ENCODE data around the gene MYLK4.

Gene MYLK4

GRCh38 chr6:2656460-2657079 lies 94.2 kb downstream of the MYLK4 start:
- no peak for DNase-seq (ENCODE audit: low read depth)

DNA sequence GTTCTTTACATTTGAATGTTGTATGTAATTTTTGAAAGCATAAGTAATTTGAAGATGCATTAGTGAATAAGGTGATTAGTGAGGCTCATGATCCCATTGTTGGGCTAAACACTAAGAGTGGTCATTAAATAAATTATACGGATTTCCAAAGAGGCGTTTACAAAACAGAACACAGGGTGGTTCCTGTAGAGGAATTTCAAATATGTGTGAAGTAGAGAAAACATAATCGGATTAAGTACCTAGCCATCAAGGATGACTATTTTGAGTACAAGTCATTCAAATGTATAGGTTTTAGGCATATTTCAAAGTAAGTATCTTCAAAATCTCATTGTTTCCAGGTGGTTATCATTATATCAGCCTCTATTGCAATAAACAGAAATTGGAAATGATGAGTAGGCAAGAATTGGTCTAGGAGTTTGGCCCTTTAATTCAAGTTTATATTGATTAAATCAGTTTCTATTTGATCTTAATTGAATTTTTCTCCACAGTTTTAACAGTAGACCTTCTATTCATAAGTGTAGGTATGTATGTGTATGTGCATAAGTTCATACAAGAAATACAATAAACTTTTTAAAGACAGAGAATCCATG lies 94.8 kb downstream of the MYLK4 start:
- DNase-seq (ENCODE audit: low read depth), result no peak

- DNase-seq (ENCODE audit: low read depth), result no peak
Observed at GRCh38 chr6:2653369-2654032, 97.2 kb downstream of the MYLK4 start.

DNA sequence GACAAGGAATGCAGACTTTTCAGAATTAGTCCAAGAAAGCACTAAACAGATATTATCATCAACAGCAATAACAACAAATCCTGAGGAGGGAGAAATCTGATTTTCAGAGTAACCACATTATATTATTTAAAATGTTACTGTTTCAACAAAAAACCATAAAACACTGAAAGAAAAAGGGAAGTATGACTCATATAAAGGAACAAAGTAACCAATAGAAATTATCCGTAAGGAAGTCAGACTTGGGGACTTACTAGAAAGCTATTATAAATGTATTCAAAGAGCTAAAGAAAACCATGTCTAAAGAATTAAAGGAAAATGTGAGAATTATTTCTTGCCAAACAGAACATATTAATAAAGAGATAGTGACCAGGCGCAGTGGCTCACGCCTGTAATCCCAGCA lies 98.1 kb downstream of the MYLK4 start:
- no peak for DNase-seq (ENCODE audit: low read depth)

DNA sequence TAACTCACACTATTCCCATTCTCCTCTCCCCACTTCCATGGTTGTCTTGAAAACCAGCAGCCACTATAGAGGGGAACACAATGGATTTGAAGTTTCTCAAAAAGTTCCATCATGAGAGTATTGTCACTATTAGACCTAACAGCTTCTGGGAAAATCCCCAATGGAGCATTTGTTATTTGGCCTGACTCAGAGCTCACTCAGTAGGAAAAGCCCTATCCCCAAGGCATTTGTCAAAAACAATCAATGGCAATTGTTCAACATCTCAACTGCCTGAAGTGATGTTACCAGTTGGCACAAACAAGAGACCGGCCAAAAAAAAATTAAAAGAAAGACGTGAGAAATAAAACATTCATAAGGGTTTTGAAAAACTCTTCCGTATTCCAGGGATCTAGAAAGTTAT lies 98.8 kb downstream of the MYLK4 start:
- no peak for DNase-seq (ENCODE audit: low read depth)

DNA sequence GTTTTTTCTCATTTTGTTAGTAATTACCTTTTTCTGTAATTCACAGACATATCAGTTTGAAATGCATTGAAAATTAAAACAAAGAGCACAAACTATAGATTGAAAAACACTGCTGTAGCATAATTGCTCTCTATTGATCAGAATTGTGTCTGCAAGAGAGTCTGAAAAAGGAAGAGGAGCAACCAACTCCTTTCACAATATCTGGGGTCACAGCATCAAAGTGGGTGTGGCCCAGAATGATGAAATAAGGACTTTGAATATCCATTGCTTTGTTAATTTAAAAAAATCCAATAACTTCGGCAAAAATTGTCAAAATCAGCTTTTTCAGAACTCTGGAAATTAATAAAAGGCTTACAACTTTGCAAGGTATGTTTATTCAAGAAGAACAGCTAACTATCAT lies 99.2 kb downstream of the MYLK4 start:
- DNase-seq (ENCODE audit: low read depth), result no peak

- DNase-seq (ENCODE audit: low read depth), result no peak
Observed at GRCh38 chr6:2646346-2646745, 104.4 kb downstream of the MYLK4 start.

DNA sequence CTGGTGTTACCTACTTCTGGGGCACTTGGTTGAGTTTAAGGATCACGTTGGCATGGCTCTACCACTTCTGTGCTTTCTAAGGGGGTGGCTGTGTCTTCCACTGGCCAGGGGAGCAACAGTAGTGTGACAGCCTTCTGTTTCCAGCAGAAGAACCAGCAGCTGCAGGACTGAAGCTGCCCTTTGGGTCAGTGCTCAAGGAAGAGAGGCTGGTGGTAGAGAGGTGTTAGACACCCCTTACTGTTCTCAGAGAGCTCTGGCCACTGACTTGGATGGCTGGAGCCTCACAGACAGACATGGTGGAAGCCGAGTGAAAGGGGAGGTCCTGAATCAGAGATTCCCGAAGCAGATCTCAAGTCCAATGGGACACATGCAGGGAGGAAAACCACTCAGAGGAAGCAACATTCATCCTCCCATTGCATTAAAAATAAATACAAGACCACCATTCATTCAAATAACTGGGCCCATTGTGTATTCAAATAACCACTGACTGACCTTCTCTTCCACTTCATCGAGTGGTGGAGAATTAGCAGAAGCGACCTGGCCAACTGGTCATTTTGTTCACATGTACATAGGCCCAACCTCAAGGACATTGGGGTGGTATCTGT lies 106.7 kb downstream of the MYLK4 start:
- DNase-seq (ENCODE audit: low read depth), result no peak

DNA sequence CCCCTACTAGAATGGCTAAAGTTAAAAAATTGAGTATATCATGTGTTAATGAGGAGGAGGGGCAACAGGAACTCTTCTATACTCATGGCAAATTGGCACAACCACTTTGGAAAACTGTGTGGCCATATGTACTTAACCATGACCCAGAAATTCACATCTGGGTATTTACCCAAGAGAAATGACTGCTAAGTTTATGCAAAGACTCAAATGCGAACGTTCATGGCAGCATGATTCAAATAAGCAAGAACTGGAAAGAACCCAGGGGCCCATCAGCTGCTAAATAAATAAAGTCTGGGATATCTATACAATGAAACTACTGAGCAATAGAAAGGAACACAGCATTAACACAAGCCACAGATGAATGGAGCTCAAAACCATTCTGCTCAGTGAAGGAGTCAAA lies 107.6 kb downstream of the MYLK4 start:
- no peak for DNase-seq (ENCODE audit: low read depth)

DNA sequence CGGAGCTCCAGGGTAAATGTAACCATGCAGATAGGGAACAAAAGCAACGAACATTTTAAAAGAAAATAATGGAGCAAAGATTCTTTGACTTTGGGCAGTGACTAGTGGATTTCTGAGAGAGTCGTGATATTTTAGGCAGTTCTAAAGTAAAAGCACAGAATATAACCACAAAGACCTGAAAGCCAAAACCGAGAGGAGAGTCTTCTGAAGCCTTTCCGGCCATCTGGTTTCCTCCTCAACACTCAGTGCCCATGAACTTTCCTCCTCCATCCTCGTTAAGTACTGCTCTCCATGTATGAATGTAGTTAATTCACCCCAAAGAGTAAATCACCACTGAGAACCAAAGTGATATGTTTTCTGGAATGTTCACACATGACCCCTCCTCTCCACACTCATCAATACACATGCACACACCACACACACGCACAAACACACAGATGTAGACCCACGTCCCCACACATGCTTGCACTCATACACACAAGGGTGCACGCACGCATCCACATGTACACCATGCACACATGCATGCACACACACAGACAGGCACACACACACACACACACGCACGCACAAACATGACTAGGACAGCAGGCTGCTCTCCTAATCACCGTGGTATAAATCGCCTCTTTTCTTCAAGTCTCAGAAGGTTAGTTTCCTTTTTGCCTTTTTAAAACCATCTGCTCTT lies 109.5 kb downstream of the MYLK4 start:
- no peak for DNase-seq (ENCODE audit: low read depth)

DNA sequence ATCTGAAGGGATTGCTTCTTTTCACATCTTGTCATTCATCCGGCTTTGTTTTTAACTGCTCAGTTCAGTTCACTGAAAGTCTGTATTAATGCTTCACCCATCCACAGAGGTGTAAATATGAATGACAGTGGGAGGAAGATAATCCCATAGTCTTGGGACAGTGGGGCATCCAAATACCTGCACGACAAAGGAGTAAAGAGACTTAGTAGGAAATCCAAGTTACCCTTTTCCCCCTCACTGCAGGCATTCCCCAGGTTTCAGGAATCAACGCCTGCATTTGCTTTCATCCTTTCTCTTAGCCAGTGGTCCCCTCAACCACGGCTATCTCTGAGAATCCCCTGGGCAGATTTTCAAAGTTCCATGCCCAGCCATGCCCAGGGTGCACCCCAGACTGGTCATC lies 110.2 kb downstream of the MYLK4 start:
- no peak for DNase-seq (ENCODE audit: low read depth)

GRCh38 chr6:2639896-2640295 lies 110.8 kb downstream of the MYLK4 start:
- DNase-seq (ENCODE audit: low read depth), result no peak

GRCh38 chr6:2639167-2639566 lies 111.6 kb downstream of the MYLK4 start:
- DNase-seq (ENCODE audit: low read depth), result no peak

GRCh38 chr6:2636672-2637071 lies 114.0 kb downstream of the MYLK4 start:
- DNase-seq (ENCODE audit: low read depth), result no peak

DNA sequence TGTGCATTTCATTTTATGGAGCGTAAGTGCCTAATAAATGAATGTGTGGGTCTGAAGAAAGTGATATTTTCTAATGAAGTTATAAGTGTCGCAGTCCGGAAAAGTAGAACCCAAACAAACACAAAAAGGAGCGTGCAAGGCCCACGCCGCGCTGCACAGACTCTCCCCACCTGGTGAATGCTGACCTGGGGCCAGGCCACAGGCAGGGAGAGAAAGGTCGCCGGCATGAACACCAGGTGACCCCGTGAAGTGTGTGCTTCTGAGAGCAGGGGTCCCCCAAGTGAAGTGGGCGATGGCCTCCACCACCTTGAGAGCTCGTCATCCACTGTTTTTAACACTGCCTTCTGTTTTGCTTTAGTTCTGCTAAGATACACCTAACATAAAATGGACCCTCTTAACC lies 114.8 kb downstream of the MYLK4 start:
- DNase-seq (ENCODE audit: low read depth), result no peak

DNA sequence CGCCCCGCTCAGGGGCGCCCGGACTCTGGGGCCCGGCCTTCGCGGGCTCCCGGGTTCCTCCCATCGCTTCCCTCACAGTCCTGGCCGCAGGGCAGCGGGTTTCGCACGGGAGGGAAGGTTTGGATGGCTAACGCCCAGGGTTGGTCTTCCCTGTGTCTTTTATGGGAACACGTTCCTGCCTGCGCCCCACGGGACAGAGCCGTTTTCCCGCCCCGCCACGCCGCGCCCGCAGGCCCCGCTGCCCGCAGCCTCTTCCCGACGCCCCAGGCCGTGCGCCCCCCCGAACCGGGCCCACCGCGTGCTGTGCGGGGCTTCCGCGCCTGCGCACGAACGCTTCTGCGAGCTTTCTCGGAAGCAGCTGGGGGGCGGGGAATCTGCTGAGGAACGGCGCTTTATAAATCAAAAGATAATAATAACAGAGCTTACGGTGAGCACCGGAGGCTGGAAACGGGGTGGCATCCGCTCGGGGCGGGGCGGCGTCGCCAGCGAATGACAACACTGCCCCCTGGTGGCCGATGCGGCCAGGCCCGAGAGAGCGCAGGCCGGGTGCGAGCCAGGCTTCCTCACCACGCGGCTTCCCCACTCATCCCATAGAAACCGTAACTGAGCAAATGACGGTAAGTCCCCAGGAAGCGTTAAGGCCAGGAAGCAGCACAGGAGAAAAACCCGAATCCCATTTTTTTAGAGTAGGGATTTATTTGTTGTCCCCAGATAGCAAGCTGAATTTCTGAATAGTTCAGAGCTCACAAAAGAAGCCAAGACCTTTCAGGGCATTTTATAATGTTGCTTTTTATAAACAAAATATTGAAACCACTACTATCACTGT lies 116.4 kb downstream of the MYLK4 start:
- peak; percentile 76 for DNase-seq (ENCODE audit: low read depth)

DNA sequence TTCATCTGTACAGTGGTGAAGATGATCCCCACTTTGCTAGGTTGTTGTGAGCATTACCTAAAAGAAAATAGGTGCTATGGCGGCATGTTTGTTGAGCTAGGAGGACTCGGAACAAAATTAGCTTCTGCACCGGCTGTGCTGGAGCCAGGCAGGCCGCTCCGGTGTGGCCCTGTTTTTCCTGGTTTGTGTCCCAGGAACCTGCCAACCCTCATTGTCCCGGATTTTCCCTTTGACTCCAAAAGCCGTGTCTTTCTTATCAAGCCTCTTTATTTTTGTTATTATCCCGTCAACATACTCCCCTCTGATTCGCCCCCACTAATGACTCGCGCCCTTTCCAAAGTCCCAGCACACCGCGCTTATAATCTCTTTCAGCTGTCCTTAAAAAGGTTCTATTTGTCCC lies 117.0 kb downstream of the MYLK4 start:
- DNase-seq (ENCODE audit: low read depth), result no peak

DNA sequence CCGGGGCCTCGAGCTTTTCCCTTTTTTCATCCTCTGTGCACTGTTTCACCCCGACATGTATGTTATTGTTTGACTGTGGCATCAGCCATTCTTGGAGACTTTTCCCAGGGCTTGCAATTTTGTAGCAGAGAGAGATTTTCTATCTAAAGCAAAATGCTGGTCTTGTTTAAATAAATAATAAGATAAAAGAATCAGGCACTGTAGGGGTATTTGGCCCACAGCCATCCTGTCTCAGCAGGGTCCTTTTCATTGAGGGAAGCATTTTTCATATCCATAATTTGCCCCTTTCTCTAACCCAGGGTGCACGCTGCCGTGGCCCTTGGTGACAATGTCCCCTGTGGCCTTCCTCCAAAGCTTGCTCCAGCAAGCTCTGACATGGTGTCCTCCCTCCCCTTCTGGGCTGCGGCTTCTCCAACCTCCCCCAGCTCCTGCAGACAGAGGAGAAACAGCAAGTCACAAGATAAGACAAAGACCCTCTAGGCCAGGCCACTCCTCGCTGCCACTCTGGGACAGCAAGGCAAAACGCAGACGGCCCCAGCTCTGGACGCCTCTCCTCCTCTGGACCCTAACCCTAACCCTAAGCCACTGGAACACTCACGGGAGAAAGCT lies 117.6 kb downstream of the MYLK4 start:
- no peak for DNase-seq (ENCODE audit: low read depth)

- DNase-seq (ENCODE audit: low read depth), result no peak
Observed at GRCh38 chr6:2632368-2632767, 118.4 kb downstream of the MYLK4 start.

DNA sequence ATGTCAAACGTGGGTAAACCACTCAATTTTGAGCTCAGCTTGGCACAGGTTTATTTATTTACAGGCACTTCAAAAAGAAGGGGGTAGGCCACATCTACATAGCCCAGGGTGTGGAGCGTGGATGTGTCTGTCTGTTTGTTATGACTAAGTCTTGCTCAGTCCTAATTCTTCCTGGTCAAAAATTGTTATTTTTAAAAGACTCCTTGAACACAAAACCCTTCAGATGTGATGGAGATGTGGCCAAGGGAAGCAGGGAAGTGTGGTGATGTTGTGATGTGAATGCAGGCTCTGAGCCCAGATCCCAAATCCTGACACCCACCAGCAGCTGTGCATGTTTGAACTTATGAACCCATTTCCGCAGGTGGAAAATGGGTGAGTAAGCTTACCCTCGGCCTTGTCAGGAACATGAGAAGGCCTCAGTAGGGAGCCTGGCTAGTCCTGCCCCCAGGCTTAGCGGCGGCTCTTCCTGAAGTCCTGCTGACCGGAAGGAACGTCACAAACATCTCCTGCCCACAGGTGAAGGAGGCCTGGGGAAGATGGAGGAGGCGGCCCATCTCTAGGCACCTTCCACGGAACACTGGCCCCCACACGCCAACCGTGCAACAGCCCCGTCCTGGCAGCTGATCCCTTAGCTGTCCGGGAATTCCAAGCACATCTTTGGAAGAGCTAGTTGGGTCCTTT lies 119.7 kb downstream of the MYLK4 start:
- DNase-seq (ENCODE audit: low read depth), result no peak

DNA sequence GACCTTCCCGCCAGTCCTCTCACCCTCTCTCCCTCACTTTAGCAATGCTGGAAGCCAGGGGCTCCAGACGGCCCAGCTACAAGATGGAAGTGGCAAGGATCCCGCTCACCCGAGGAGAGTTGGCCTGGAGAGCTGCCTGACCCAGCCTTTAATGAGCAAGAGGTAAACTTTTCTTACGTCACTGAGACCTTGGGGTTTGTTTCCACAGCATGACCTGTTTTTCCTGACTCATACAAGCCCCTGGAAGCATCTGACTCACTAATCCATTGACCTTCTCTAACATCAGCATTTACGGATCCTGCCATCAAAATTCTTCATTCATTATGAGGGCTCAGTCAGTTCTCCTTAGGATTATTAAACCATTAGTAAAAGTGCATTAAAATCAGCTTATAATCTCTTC lies 120.4 kb downstream of the MYLK4 start:
- no peak for DNase-seq (ENCODE audit: low read depth)

All from stimulated activated CD8-positive, alpha-beta memory T cell treated with anti-CD3 and anti-CD28 coated beads, Interleukin-12 subunit alpha, Interleukin-12 subunit beta, amount 100 ng/mL, for 1 hour (primary cell).